Measurements from ENCODE around the gene SH3YL1. TPM values are rescaled to one million over a fixed set of nuclear protein-coding genes. Genes with fewer than 3 reads are reported as not detected.

SH3YL1 gene
- total RNA-seq, 4 donors from 2014 or later = 14.9 to 31.4 (median 26.7) TPM

DNA sequence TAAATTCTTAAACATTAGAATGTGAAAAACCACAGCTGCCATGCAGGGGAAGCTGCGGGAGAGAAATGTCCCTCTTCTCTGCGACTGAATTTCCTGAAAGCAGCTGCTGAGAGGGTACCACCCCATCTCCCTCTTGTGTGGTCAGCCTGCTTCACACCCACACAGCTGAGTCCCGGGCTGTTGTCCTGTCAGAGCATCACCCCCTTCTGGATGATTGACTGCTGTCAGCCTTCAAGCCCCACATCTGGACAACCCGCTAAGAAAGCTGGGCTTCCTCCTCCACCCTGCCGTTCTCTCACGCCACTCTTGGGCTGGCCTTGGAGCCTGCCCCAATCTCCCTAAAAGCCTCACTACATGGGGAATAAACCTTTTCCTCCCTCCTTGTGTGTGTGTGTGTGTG is 26.0 kb downstream of the SH3YL1 start:
- Histone ChIP-seq H3K9me3 (no peaks in the 10 kb centered on the region), H3K27ac (no peak overlapping the region), H3K4me3 (no peak overlapping the region), H3K36me3 (peaks cover 0 to 67% of the 10 kb centered on the region in 2 donors), H3K4me1 (no peaks in the 10 kb centered on the region), H3K27me3 (no peaks in the 10 kb centered on the region)
- WGBS, 2 donors (ENCODE audit: low coverage in 1 of 2) = 82% methylated on average over 5 of the region's 6 CpGs; no CpG with 5 or more reads in 1 of the 2 donors
- no peak for TF ChIP-seq POLR2A (IDR thresholded peaks at IDR 0.05)
- TF ChIP-seq POLR2AphosphoS5 (IDR thresholded peaks at IDR 0.05) = no peak
- no peak for TF ChIP-seq EP300 (IDR thresholded peaks at IDR 0.05)
- TF ChIP-seq, protein P1, sequence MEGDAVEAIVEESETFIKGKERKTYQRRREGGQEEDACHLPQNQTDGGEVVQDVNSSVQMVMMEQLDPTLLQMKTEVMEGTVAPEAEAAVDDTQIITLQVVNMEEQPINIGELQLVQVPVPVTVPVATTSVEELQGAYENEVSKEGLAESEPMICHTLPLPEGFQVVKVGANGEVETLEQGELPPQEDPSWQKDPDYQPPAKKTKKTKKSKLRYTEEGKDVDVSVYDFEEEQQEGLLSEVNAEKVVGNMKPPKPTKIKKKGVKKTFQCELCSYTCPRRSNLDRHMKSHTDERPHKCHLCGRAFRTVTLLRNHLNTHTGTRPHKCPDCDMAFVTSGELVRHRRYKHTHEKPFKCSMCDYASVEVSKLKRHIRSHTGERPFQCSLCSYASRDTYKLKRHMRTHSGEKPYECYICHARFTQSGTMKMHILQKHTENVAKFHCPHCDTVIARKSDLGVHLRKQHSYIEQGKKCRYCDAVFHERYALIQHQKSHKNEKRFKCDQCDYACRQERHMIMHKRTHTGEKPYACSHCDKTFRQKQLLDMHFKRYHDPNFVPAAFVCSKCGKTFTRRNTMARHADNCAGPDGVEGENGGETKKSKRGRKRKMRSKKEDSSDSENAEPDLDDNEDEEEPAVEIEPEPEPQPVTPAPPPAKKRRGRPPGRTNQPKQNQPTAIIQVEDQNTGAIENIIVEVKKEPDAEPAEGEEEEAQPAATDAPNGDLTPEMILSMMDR (IDR thresholded peaks at IDR 0.05) = no peak
- no peak for ATAC-seq

DNA sequence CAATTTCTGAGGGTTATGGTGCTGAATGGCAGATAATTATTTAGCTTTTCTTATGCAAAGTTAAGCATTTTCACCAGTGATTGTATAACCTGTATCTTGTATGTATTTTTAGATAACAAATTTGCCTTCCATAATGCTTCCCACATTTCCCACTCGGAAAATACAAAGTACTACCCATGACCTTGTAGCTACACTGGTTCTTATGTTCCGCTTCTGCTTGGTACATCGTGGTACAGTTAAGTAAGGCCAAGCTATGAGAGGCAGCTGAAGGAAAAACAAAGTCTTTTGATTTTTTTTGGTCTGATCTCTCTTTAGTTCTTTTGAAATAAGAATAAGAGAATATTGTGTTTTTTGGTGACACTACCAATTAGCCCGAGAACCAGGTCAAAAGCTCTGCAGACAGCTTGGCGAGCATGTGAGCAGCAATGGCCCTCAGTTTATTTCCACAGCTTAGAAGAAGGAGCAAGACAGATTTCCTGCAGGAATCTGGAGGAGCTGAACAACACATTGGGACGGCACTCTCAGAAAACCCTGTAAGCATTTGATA is 26.8 kb downstream of the SH3YL1 start:
- Histone ChIP-seq H3K4me3 (no peak overlapping the region), H3K36me3 (peaks cover 0 to 65% of the 10 kb centered on the region in 2 donors), H3K27me3 (no peaks in the 10 kb centered on the region), H3K27ac (no peak overlapping the region), H3K9me3 (no peaks in the 10 kb centered on the region), H3K4me1 (no peaks in the 10 kb centered on the region)
- WGBS, 2 donors (ENCODE audit: low coverage in 1 of 2) = 87% methylated on average over 6 of the region's 6 CpGs
- TF ChIP-seq EP300 (IDR thresholded peaks at IDR 0.05) (no peak), POLR2AphosphoS5 (IDR thresholded peaks at IDR 0.05) (no peak), POLR2A (IDR thresholded peaks at IDR 0.05) (no peak)
- TF ChIP-seq, protein P1 (IDR thresholded peaks at IDR 0.05) = no peak
- ATAC-seq = no peak

DNA sequence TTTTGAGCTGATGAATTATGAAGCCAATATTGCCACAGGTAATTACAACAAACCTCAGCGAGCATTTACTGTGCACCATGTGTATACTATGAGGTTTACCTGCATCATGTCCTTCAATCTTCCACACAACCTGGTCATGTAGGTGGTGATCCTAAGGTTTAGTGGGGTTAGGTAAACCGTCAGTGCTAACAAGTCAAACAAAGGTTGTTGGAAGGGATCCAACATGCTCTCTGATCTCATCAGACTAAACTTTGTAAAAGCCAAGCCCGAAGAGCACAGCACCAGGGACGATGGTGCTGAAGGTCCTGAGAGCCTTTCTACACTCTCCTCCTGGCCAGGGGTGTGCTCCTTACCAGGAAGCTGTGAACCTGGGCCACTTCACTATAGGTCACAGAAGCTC is 29.4 kb downstream of the SH3YL1 start:
- no peak overlapping the region for H3K27ac ChIP-seq
- ATAC-seq = no peak
- H3K36me3 ChIP-seq = peaks cover 0 to 55% of the 10 kb centered on the region in 2 donors
- H3K4me3 ChIP-seq = no peak overlapping the region
- H3K9me3 ChIP-seq = no peaks in the 10 kb centered on the region
- WGBS, 2 donors (ENCODE audit: low coverage in 1 of 2) = 67 to 80% methylated on average over 3 to 4 of the region's 4 CpGs
- H3K27me3 ChIP-seq = no peaks in the 10 kb centered on the region
- H3K4me1 ChIP-seq = no peaks in the 10 kb centered on the region
- TF ChIP-seq POLR2AphosphoS5 (IDR thresholded peaks at IDR 0.05) (no peak), POLR2A (IDR thresholded peaks at IDR 0.05) (no peak), EP300 (IDR thresholded peaks at IDR 0.05) (no peak)
- TF ChIP-seq, protein P1 (IDR thresholded peaks at IDR 0.05) = no peak

DNA sequence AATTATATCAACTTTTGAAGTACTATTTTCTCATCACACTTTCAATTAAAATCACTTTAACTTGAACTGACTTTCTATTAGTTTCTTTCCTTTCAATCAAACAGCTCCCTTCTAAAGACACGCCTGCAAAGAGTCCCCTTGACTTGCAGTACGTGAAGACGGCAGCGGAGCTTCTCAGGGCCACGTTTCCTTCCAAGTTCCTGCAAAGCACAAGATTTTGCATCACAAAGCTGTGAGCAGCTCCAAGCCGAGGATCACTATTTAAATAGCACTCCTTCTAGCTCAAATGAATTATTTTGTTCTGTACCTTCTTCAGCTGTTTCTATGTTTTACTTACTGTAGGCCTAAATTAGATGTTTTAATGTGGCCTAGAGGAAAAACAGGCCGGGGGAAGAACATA is 30.8 kb downstream of the SH3YL1 start:
- WGBS, 2 donors (ENCODE audit: low coverage in 1 of 2) = 54 to 75% methylated on average over 2 to 7 of the region's 7 CpGs
- no peak overlapping the region for H3K27ac ChIP-seq
- H3K9me3 ChIP-seq = no peaks in the 10 kb centered on the region
- H3K4me3 ChIP-seq = no peak overlapping the region
- peaks cover 0 to 53% of the 10 kb centered on the region in 2 donors for H3K36me3 ChIP-seq
- H3K27me3 ChIP-seq = no peaks in the 10 kb centered on the region
- H3K4me1 ChIP-seq = no peaks in the 10 kb centered on the region
- no peak for TF ChIP-seq EP300 (IDR thresholded peaks at IDR 0.05)
- TF ChIP-seq, protein P1 (IDR thresholded peaks at IDR 0.05) = no peak
- no peak for ATAC-seq

DNA sequence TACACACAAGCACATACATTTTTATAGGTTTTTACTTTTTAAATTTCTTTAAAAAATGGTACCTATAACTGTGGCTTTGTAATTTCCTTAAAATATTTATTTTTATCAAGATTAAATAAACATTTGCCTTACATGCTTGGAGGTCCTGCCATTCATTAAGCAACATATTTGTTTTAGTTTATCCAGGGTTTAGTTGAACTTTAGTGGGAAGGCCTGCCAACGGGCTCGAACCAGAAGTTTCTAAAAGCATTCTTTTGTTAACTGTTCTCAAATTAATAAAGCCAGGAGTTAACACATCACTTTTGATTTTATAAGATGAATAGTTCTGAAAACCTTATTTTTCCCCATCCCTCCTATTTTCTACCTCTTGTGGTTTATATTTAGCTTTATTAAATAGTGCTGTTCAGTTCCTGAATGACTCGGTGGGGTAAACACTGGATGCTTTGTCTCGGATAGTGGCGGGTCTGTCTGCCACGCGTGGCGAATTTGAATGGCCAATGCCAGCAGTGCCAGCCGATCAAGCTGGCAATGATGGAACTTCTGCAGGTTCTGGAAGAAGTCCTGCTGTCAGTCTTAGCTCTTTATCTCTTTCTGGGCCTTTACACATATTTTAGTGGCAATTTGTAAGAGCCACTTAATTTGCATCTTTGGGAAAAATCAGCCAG is 32.2 kb downstream of the SH3YL1 start:
- Histone ChIP-seq H3K27me3 (no peaks in the 10 kb centered on the region), H3K4me1 (no peaks in the 10 kb centered on the region), H3K4me3 (no peak overlapping the region), H3K27ac (no peak overlapping the region), H3K36me3 (peaks cover 0 to 64% of the 10 kb centered on the region in 2 donors), H3K9me3 (no peaks in the 10 kb centered on the region)
- no peak for ATAC-seq
- 45 to 65% methylated on average over 9 of the region's 9 CpGs for WGBS, 2 donors (ENCODE audit: low coverage in 1 of 2)
- TF ChIP-seq POLR2A (IDR thresholded peaks at IDR 0.05) = no peak
- no peak for TF ChIP-seq EP300 (IDR thresholded peaks at IDR 0.05)
- TF ChIP-seq POLR2AphosphoS5 (IDR thresholded peaks at IDR 0.05) = no peak
- TF ChIP-seq, protein P1 (IDR thresholded peaks at IDR 0.05) = no peak

All from gastroesophageal sphincter (tissue), 4 donors.